ENCODE data around the gene INTS12. TPM values are rescaled to one million over a fixed set of nuclear protein-coding genes. Genes with fewer than 3 reads are reported as not detected.

INTS12 gene
- polyA plus RNA-seq, 10 donors, result 22.0 to 34.1 (median 29.0) TPM

GRCh38 chr4:105633241-105633640, 75.2 kb downstream of the INTS12 start:
- DNase-seq, result no peak

Other genes starting within 250 kb of the INTS12 start
- 10 to 100 TPM; 50.3 to 67.1 (median 57.6) TPM for gene PPA2, start 234.6 kb downstream of the INTS12 start, polyA plus RNA-seq (ENCODE audit: insufficient read length in 10 of 10)
- 1 to 10 TPM in 1 of 10 donors, under 1 TPM in 8, not detected in 1; 0.04 to 2.0 (median 0.67) TPM for gene ARHGEF38, start 156.1 kb downstream of the INTS12 start, polyA plus RNA-seq (ENCODE audit: insufficient read length in 10 of 10)
- 10 to 100 TPM in 3 of 10 donors, 1 to 10 TPM in 7; 5.6 to 12.5 (median 9.1) TPM for gene GSTCD, start 95 bp upstream of the INTS12 start, polyA plus RNA-seq (ENCODE audit: insufficient read length in 10 of 10)
- 100 to 1,000 TPM in 9 of 10 donors, 10 to 100 TPM in 1; 75.5 to 179 (median 150) TPM for gene NPNT, start 186.8 kb upstream of the INTS12 start, polyA plus RNA-seq (ENCODE audit: insufficient read length in 10 of 10)

Measured in muscle of back (tissue), 11 donors.